DND-41 (cell line): ENCODE data around the gene DYNLT5.

ENCODE experiments used
- ATAC-seq: fragments of 200-7000 bp; cut with Tn5 transposase; 3 replicates; pipeline ENCODE4 v1.9.1; 2021; ENCODE audit warnings: low read depth; ENCODE audit not compliant: insufficient read depth
- DNase-seq: peaks from one replicate; pipeline ENCODE4 v3.0.0-alpha.2; 2020
- H2AFZ ChIP-seq: 2 replicates; pipeline ENCODE4 v1.6.0; 2012; ENCODE audit warnings: low read depth, low read length
- H3K27ac ChIP-seq: 2 replicates; pipeline ENCODE4 v1.5.1; 2012; ENCODE audit warnings: low read length, inconsistent platforms
- H3K27me3 ChIP-seq: fragments of 200-600 bp; sonication (generic); 2 replicates; pipeline ENCODE4 v1.6.0; 2012; ENCODE audit warnings: low read length, mild to moderate bottlenecking, inconsistent platforms; ENCODE audit not compliant: insufficient read depth, poor library complexity
- H3K36me3 ChIP-seq: 2 replicates; pipeline ENCODE4 v1.5.1; 2012; ENCODE audit warnings: low read length, inconsistent platforms; ENCODE audit not compliant: insufficient read depth
- H3K4me1 ChIP-seq: 2 replicates; pipeline ENCODE4 v1.5.1; 2012; ENCODE audit warnings: mild to moderate bottlenecking, low read length; ENCODE audit not compliant: insufficient read depth
- H3K4me2 ChIP-seq: 2 replicates; pipeline ENCODE4 v1.6.0; 2012; ENCODE audit warnings: mild to moderate bottlenecking, moderate library complexity, low read length, inconsistent platforms; ENCODE audit not compliant: insufficient read depth
- H3K4me3 ChIP-seq, 2 experiments: fragments of 200-600 bp in 1 of 2; shearing (Covaris generic) in 1 of 2; 2 replicates each; pipeline ENCODE4 v1.5.1; 2012 to 2016; ENCODE audit warnings: inconsistent platforms in 2 of 2, low read length in 2 of 2, mild to moderate bottlenecking in 2 of 2, low read depth in 1 of 2, moderate library complexity in 1 of 2
- H3K79me2 ChIP-seq: 2 replicates; pipeline ENCODE4 v1.6.0; 2012; ENCODE audit warnings: low read length, inconsistent platforms; ENCODE audit not compliant: insufficient read depth
- H3K9ac ChIP-seq: 2 replicates; pipeline ENCODE4 v1.6.0; 2012; ENCODE audit warnings: low read depth, mild to moderate bottlenecking, inconsistent platforms, low read length, moderate library complexity
- H3K9me3 ChIP-seq: 2 replicates; pipeline ENCODE4 v1.5.1; 2012; ENCODE audit warnings: low read length, moderate library complexity, mild to moderate bottlenecking, inconsistent platforms; ENCODE audit not compliant: insufficient read depth, severe bottlenecking
- H4K20me1 ChIP-seq: 2 replicates; pipeline ENCODE4 v1.6.0; 2012; ENCODE audit warnings: low read length; ENCODE audit not compliant: insufficient read depth
- EZH2 ChIP-seq: IDR thresholded peaks from 3 replicates; pipeline ENCODE4 v1.6.1; 2012; ENCODE audit warnings: borderline replicate concordance, low read depth, mild to moderate bottlenecking, moderate library complexity, low read length, inconsistent platforms; ENCODE audit not compliant: severe bottlenecking
- TF ChIP-seq, protein P1 (sequence below): IDR thresholded peaks from 2 replicates; pipeline ENCODE4 v1.5.1; 2012; ENCODE audit warnings: borderline replicate concordance, low read length, moderate library complexity, mild to moderate bottlenecking; ENCODE audit not compliant: poor library complexity, severe bottlenecking; ENCODE audit errors: extremely low read depth

DYNLT5 gene

DNA sequence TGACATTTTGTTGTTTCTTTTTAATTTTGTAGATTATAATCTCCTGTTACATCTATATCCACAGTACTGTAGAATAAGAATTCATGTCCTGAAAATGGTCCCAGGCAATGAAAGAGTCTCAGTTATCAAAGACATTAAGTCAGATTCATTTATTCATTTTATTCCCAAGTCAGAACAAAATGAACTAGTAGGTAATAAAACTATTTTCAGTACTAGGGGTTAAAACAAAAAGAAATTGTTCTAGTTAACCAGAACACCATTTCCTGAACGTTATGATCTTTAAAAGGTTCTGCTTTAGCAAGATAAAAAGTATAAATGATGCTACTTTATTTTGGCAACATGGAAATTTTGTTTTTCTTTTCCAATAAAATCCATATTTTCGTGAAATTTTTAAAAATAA lies 6.8 kb upstream of the DYNLT5 start:
- Histone ChIP-seq H3K27me3 (no peaks in the 10 kb centered on the region), H3K9me3 (no peaks in the 10 kb centered on the region), H3K79me2 (no peaks in the 10 kb centered on the region), H3K4me2 (no peak overlapping the region), H2AFZ (no peak overlapping the region), H3K4me3 (no peak overlapping the region), H3K27ac (no peak overlapping the region), H3K4me1 (no peaks in the 10 kb centered on the region), H3K36me3 (no peaks in the 10 kb centered on the region), H3K9ac (no peak overlapping the region), H4K20me1 (no peaks in the 10 kb centered on the region)
- no peak for DNase-seq
- TF ChIP-seq, protein P1, sequence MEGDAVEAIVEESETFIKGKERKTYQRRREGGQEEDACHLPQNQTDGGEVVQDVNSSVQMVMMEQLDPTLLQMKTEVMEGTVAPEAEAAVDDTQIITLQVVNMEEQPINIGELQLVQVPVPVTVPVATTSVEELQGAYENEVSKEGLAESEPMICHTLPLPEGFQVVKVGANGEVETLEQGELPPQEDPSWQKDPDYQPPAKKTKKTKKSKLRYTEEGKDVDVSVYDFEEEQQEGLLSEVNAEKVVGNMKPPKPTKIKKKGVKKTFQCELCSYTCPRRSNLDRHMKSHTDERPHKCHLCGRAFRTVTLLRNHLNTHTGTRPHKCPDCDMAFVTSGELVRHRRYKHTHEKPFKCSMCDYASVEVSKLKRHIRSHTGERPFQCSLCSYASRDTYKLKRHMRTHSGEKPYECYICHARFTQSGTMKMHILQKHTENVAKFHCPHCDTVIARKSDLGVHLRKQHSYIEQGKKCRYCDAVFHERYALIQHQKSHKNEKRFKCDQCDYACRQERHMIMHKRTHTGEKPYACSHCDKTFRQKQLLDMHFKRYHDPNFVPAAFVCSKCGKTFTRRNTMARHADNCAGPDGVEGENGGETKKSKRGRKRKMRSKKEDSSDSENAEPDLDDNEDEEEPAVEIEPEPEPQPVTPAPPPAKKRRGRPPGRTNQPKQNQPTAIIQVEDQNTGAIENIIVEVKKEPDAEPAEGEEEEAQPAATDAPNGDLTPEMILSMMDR, result no peak
- no peak for TF ChIP-seq EZH2
- no peak for ATAC-seq

DNA sequence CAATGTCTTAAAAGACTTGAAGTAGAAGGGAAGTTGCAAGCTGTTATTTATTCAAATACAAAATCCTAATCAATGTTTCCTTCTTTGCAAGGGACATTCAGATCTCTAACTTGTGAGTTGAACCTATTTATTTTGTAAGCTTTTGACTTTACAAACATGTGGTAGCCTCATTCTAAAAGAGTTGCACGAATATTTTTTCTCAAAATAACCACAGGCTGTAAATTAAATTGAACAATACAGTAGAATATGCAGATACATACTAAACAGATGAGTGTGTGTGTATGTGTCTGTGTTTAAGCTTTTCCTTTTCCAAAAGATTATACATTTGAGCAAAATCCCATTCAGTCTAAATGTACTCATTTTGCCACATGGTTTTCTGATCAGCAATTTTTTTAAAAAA lies 4.8 kb upstream of the DYNLT5 start:
- TF ChIP-seq, protein P1, result no peak
- TF ChIP-seq EZH2, result no peak
- Histone ChIP-seq H4K20me1 (no peaks in the 10 kb centered on the region), H3K27me3 (no peaks in the 10 kb centered on the region), H3K79me2 (no peaks in the 10 kb centered on the region), H3K4me2 (no peak overlapping the region), H3K9ac (no peak overlapping the region), H3K9me3 (no peaks in the 10 kb centered on the region), H3K4me1 (no peaks in the 10 kb centered on the region), H3K36me3 (no peaks in the 10 kb centered on the region), H3K27ac (no peak overlapping the region), H3K4me3 (no peak overlapping the region), H2AFZ (no peak overlapping the region)
- ATAC-seq, result no peak
- no peak for DNase-seq

DNA sequence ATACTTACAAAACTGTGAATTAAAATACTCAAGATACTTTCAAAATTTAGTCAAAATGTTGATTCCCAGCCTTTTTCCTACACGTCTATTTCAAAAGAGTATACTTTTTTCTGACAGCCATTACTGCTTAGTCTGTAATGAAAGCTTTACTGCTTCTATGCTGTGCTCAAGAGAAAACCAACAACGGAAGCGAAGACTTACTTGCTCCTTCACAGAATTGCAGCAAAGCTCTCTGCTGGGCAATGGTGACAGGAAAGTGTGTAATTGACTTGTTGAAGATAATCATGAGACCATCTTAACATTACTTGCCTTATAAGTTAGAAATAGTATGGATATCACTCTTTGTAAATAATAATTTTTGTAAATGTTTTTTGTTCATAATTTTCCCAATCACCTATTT lies 1.7 kb upstream of the DYNLT5 start:
- H3K27ac ChIP-seq, result no peak overlapping the region
- H3K4me3 ChIP-seq, result no peak overlapping the region
- H2AFZ ChIP-seq, result no peak overlapping the region
- H3K4me1 ChIP-seq, result no peaks in the 10 kb centered on the region
- H4K20me1 ChIP-seq, result no peaks in the 10 kb centered on the region
- no peak overlapping the region for H3K4me2 ChIP-seq
- H3K27me3 ChIP-seq, result no peaks in the 10 kb centered on the region
- no peaks in the 10 kb centered on the region for H3K36me3 ChIP-seq
- no peak overlapping the region for H3K9ac ChIP-seq
- no peaks in the 10 kb centered on the region for H3K79me2 ChIP-seq
- ATAC-seq (no peak), DNase-seq (no peak)
- TF ChIP-seq, protein P1, result no peak
- no peaks in the 10 kb centered on the region for H3K9me3 ChIP-seq

DNA sequence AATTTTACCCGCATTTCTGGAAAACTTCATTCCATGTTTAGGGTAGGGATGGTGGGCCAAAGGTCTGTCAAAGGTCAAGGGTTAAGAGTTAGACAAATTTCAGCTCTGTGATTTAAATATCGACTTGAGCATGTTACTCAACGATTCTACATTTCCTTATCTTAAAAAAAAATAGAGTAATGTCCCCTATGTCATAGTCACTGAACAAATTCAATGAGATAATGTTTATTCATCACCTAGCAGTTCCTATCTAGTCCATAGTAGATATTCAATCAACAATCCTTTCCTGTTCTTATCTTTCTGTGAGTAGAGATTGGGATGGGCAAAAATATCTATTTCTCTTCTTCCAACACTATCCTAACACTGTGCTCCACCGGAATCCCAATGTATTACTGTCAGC lies 1.1 kb upstream of the DYNLT5 start:
- H2AFZ ChIP-seq, result no peak overlapping the region
- no peak for TF ChIP-seq EZH2
- TF ChIP-seq, protein P1, result no peak
- H3K9me3 ChIP-seq, result no peaks in the 10 kb centered on the region
- no peak overlapping the region for H3K4me2 ChIP-seq
- no peaks in the 10 kb centered on the region for H3K4me1 ChIP-seq
- H3K9ac ChIP-seq, result no peak overlapping the region
- no peaks in the 10 kb centered on the region for H3K36me3 ChIP-seq
- no peaks in the 10 kb centered on the region for H3K79me2 ChIP-seq
- H3K4me3 ChIP-seq, result no peak overlapping the region
- H3K27me3 ChIP-seq, result no peaks in the 10 kb centered on the region
- H4K20me1 ChIP-seq, result no peaks in the 10 kb centered on the region
- no peak overlapping the region for H3K27ac ChIP-seq
- ATAC-seq, result no peak
- no peak for DNase-seq
